Posterior cingulate gyrus (tissue), 11 donors: ENCODE results near the gene ITGA11.
"Not testable (repeated sequence)": the region's sequence is repeated elsewhere in the genome, so short reads cannot be mapped to it uniquely, and the experiment has no call there.

Experiments
- DNase-seq, 10 donors: peaks; one replicate each; pipeline versions ENCODE4 v3.0.0 to v3.0.0-alpha.2; 2020 to 2021; ENCODE audit warnings: mixed read lengths in 3 of 10
- intact Hi-C: fragments of 100-400 bp; cut with DNase I; formaldehyde crosslinking; loops from one replicate; pipeline ENCODE4 v1.15.1; 2023

The ITGA11 gene

DNA sequence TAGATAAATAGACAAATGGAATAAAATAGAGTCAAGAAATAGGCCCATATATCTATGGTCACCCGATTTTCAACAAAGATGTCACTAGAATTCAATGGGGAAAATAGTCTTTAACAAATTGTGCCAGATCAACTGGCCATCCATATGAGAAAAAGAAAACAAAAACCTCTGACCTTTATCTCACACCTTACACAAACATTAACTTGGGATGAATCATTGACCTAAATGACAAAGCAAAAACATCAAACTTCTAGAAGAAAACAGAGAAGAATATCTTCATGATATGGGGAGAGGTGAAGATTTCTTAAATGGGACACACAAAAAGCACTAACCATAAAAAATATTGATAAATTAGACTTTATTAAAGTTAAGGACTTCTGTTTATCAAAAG lies 31.9 kb downstream of the ITGA11 start:
- intact Hi-C loops, result no loop called here
- DNase-seq, result no peak

DNA sequence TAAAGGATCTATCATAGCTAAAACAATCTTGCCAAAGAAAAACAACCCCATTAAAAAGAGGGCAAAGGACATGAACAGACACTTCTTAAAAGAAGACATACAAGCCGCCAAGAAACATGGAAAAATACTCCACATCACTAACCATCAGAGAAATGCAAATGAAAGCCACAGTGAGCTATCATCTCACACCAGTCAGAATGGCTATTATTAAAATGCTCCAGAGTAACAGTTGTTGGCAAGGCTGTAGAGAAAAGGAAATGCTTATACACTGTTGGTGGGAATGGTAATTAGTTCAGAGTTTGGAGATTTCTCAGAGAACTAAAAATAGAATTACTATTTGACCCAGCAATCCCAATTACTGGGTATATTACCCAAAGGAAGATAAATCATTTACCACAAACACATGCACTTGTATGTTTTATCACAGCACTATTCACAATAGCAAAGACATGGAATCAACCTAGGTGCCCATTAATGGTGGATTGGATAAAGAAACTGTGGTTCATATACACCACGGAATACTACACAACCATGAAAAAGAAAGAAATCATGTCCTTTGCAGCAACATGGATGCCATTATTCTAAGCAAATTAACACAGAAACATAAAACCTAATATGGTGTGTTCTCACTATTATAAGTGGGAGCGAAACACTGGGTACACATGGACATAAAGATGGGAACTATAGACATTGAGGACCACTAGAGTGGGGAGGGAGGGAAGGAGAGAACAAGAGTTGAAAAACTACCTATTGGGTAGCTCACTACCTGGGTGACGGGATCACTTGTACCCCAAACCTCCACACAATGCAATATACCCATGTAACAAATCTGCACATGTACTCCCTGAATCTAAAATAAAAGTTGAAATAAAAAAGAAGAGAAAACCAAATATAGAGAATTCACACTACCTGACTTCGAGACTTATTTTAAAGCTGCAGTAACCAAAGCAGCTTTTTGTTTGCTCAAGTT lies 32.6 kb downstream of the ITGA11 start:
- intact Hi-C loops, result no loop called here
- DNase-seq, result no peak

GRCh38 chr15:68397999-68398398 lies 34.0 kb downstream of the ITGA11 start:
- intact Hi-C loops, result not testable (repeated sequence)

DNA sequence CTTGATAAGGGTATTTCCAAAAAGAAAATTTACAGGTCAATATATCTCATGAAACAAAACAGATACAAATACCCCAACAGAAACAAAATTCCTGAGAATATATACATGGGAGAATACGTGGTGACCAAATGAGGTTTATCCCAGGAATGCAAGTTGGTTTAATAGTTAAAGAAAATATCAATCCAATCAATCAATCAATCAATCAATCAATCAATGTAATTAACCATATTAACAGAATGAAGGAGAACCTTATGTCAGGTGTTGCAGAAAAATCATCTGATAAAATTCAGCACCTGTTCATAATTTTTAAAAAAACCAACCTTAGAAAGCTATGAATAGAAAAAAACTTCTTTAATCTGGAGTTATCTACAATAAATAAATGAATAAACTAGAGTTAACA lies 35.9 kb downstream of the ITGA11 start:
- intact Hi-C loops, result no loop called here
- no peak for DNase-seq

More at GRCh38 chr15:68397999-68398398, 34.0 kb downstream of the ITGA11 start:
- DNase-seq, result not testable (repeated sequence)

GRCh38 chr15:68391121-68391520 lies 40.8 kb downstream of the ITGA11 start:
- intact Hi-C loops, result no loop called here
- DNase-seq, result peak in 2 of 10 donors; percentile 3 to 36

GRCh38 chr15:68389936-68390817 lies 41.8 kb downstream of the ITGA11 start:
- peak in 2 of 10 donors; percentile 2 to 47 for DNase-seq
- intact Hi-C loops, result no loop called here

- intact Hi-C loops, result no loop called here
Observed at GRCh38 chr15:68389041-68389930, 42.7 kb downstream of the ITGA11 start.

GRCh38 chr15:68387381-68388143 lies 44.4 kb downstream of the ITGA11 start:
- intact Hi-C loops, result no loop called here
- peak in 1 of 10 donors; percentile 3 for DNase-seq

More at GRCh38 chr15:68389041-68389930, 42.7 kb downstream of the ITGA11 start:
- peak in 1 of 10 donors; percentile 2 for DNase-seq

GRCh38 chr15:68386587-68387288 lies 45.2 kb downstream of the ITGA11 start:
- DNase-seq, result peak in 2 of 10 donors; percentile 3 to 51
- intact Hi-C loops, result no loop called here

GRCh38 chr15:68385671-68386586 lies 46.0 kb downstream of the ITGA11 start:
- DNase-seq, result peak in 2 of 10 donors; percentile 5 to 25
- intact Hi-C loops, result no loop called here

- intact Hi-C loops, result no loop called here
- DNase-seq, result no peak
Observed at GRCh38 chr15:68385240-68385561, 46.8 kb downstream of the ITGA11 start.

DNA sequence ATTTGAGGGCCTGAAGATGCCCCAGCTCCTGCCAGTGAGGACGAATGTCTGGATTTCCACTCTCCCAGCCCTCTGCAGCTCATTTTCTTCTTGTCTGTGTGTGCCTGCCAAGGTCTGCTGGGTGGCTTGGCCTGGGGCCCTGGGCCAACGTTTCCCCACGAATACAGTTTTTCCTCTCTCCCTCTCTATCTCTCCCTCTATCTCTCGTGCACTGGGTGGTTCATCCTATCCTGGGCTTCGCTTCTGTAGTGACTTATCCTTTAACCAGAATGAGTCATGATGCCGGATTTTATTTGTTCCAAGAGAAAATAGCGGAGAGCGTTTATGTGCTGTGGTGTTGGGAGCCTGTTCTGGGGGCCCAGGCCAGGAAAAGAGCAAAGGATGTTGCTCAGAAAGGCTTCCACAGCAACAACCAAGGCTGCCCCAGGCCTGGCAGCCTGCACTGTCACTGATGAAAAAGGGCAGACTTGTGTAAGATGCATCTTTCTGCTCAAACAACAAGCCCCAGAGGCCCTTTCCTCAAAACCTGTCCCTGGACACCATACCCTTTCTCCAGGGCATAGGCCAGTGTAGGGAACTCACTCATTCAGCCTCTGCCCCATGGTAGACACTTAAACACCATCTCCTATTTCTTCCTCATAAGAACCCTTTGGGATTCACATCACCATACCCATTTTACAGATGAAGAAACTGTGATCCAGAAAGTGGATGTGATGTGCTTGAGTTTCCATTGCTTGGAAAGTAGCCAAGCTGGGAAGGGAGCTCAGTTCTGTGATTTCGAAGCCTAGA lies 47.3 kb downstream of the ITGA11 start:
- intact Hi-C loops, result loop anchor here (5.0 kb wide), 1 partner anchor 132 kb away; no protein-coding TSS in a partner anchor
- peak in 2 of 10 donors; percentile 6 to 36 for DNase-seq

DNA sequence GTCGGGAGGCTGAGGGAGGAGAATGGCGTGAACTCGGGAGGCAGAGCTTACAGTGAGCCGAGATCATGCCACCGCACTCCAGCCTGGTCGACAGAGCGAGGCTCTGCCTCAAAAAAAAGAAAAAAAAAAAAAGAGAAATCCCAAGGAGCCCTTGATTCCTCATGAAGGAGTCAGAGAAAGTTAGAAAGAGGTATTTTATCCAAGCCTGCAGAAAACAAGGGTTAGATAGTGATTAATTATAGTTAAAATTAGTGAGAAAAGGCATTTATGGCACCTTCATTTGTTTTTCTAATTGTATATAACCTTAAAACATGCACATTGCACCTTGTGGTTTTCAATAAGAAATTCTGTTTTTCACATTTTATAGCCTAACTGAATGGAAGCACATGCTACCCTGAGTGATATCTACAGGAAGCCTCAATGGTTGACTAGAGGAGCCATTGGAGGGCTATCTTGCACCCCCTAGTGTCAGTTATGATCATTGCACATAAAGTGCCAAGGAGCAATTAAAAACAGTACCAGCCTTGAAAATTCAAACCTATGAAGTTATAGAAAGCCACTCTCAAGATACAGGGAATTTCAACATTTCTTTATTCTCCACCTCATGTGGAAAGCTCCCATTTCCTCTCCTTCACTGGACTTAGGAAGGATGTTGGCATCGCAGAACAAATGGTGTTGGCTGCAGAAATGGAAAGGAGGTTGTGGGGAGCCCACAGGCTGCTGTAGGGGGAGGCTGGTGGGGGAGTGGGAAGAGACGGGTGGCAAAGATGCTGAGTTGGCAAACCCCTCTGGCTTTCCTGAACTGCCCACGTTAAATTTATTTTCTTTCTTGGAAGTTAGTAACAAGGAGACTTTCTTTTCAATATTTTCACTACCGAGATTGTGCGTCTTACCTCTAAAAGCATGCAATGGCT lies 48.5 kb downstream of the ITGA11 start:
- intact Hi-C loops, result loop anchor here (2.0 to 5.0 kb wide), 2 partner anchors 77 to 131 kb away; no protein-coding TSS in a partner anchor
- DNase-seq, result peak in 1 of 10 donors; percentile 23

- peak in 1 of 10 donors; percentile 1 for DNase-seq
- intact Hi-C loops, result loop anchor here (2.0 to 5.0 kb wide), 2 partner anchors 76 to 130 kb away; no protein-coding TSS in a partner anchor
Observed at GRCh38 chr15:68382286-68383007, 49.5 kb downstream of the ITGA11 start.

GRCh38 chr15:68380456-68380855 lies 51.5 kb downstream of the ITGA11 start:
- DNase-seq, result no peak
- intact Hi-C loops, result loop anchor here (5.0 kb wide), 1 partner anchor 128 kb away; no protein-coding TSS in a partner anchor
